HG02981 (cell line): ENCODE results near the gene ZSCAN22.
A peak's percentile ranks its signal among the peaks of the same experiment; 100 is the strongest.
"Not testable (repeated sequence)": the region's sequence is repeated elsewhere in the genome, so short reads cannot be mapped to it uniquely, and the experiment has no call there.

Source experiments
- ATAC-seq: cut with Tn5 transposase; IDR thresholded peaks from one replicate; pipeline ENCODE4 v1.9.1; 2021; ENCODE audit warnings: mild to moderate bottlenecking, moderate library complexity; ENCODE audit not compliant: unreplicated experiment

The ZSCAN22 gene

DNA sequence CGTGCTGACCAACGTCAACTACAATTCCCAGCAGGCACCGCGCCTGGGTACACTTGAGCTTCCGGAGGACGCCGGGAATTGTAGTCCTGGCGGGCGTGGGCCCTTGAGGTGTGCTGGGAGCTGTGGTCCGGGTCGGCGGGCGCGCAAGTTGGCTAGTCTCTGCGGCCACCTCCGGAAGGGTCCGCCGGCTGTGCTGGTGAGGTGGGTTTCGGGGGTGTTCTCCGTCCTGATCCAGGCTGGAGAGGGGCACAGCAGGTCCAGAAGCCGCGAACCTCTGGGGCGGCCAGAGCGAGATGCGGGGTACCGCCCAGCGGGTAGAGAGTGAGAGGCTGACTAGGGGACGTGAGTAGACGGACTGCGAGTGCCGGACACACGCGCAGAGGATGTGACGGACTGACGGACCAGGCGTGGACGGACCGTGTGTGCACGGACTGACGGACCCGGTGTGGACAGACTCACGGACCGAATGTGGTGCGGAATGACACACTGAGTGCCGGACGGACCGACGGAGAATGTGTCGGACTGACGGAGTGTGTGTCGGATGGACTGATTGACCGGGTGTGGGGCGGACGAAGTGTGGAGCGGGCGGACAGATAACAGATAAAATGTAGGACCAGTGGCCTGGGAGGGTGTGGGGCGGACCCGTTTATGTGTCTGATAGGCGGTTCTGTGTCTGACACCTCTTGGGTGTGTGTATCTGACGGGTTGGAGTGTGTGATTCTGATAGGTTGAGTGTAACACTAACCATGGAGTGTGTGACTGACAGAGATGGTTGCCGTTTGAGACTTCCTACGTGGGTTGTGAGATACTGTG lies at the start of gene ZSCAN22:
TSS of gene ZSCAN22 (plus strand) at position 81 of the 813 bp plus-strand sequence. CDS start 7,809 bp downstream, outside the sequence.
- peak; percentile 84 for ATAC-seq

DNA sequence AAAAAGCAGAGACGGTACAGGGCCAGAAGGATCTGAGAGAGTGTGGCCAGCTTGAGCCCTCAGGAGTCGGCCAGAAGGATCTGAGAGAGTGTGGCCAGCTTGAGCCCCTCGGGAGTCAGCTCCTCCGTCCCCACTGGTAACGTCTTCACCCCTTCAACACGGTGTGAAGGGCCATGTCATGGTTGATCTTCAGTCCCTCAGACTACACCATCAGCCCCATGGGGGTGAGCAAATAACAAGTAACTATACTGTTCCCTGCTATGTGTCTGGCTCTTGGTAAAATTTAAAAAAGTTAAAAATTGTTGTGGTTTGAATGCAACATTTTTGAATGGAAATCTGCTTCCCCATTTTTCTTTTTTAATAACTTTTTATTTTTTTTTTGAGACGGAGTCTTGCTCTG lies 49.6 kb upstream of the ZSCAN22 start:
- ATAC-seq = no peak

DNA sequence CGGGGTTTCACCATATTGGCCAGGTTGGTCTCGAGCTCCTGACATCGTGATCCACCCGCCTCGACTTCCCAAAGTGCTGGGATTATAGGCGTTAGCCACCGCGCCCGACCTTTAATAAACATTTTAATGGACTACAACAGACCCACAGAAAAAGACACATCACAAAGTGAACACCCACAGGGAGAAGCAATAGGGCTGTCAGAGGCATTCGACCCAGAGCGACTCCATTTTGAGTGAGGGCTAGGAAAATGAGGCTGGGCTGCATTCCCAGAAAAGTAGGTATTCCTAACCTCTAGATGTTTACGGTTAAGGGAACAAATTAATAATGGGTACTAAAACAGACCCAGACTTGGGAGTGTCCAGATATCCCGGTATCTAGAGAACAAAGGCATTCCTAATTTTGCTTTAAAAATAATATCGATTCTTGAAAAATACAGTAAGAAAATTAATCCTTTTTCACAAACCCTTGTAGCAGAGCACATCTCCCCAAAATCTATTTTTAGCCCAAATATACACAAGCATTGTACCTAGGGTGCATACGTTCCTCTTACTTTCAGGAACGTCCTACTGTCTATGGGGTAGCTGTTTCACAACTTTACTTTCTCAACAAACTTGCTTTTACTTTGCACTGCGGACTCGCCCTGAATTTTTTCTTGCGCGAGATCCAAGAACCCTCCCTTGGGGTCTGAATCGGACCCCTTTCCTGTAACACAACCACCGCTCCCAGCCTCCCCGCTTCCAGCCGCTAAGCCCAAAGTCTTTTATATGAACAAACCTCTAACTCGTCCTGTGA lies 48.9 kb upstream of the ZSCAN22 start:
- no peak for ATAC-seq

- ATAC-seq = peak; percentile 95
Observed at GRCh38 chr19:58278541-58279041, 48.2 kb upstream of the ZSCAN22 start, which contains the start of gene ZNF8. Gene ZNF8 (plus strand): TSS chr19:58278955. CDS start chr19:58279082, 127 bp downstream.

DNA sequence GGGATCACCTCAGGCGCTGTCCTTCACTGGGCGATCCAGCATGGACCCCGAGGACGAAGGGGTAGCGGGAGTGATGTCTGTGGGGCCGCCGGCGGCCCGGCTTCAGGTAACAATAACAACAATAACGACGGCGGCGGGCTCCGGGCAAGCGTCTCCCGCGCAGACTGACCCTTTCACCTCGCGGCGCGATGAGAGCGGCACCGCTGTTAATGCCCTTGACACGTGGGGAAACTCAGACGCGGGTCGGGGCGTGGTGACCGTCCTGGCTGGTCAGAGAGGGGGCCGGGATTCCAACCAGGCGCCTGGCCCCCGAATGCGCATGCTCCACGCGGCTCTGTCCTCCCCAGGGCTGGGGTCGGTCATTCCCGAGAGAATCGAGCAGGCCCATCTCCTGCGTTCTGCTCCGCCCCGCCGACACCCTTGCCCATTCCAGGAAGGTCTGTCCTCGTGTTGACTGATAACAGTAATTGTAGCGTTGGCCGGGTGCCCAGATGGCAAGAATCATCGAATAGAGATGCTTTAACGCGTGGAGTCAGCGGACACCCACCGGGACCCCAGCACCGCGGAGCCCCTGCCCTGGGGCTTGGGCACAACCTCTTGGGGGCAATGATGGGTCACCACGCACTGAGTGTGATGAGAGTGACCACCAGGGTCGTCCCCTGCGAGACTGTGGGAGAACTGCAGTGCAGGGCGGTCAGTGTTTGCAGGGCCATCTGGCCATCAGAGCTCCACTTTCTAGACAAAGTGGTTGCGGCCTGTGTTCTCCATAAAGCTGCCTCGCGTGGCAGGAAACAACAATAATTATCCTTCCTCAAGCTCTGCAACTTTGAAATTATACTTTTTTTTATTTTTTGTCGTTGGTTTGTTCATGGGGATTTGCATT lies 47.5 kb upstream of the ZSCAN22 start:
- peak; percentile 3 for ATAC-seq

DNA sequence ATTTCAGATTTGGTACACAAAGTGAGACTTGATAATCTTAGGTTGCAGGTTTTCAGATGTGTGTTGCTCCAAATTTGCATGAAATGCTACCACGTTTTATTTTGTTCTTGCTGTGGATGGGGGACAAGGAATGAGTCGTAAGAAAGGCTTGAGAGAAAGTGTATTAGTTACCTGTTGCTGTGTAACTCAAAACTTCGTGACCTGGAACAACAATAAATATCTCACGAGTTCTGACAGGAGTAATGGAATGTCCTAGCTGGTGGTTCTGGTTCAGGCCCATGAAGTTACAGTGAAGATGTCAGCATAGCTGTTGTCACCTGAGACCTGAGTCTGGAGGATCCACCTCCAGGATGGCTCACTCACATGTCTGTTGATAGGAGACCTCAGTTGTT lies 46.9 kb upstream of the ZSCAN22 start:
- no peak for ATAC-seq

- ATAC-seq = no peak
Observed at GRCh38 chr19:58284199-58284598, 42.6 kb upstream of the ZSCAN22 start.

DNA sequence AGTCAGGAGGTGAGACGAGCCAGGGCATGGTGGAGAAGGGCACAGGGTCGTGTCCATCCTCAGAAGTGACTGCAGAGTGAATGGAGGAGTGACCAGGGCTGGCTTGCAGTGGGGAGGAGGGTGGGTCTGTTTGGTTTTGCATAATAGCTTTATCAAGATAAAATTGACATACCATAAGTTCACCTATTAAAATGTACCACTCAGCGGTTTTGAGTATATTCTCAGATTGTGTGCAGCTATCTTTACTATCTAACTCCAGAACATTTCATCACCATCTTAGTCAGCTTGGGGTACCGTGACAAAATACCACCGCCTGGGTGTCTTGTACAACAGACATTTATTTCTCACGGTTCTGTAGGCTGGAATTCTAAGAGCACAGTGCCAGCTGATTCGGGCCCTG lies 34.9 kb upstream of the ZSCAN22 start:
- no peak for ATAC-seq

GRCh38 chr19:58294743-58295374 lies 31.9 kb upstream of the ZSCAN22 start:
- no peak for ATAC-seq

GRCh38 chr19:58296104-58296503 lies 30.7 kb upstream of the ZSCAN22 start:
- no peak for ATAC-seq

- no peak for ATAC-seq
Observed at GRCh38 chr19:58300620-58301019, 26.2 kb upstream of the ZSCAN22 start.

DNA sequence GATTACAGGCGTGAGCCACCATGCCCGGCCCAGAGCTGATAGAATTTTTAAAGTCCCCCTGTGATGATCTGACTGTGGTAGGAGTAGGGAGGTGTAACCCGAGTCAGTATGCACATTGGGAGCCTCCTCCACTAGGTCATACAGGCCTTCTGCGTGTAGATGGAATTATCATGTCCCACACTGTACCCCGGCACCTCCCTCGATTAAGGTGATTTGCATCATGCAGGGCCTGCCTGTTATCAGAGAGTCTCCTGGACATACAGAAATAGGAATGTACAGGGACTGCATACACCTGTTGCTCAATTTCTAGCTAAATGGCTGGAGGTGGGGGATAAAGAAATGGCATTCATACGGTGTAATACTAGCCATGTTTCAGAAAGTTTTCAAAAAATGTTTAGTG lies 22.5 kb upstream of the ZSCAN22 start:
- no peak for ATAC-seq

DNA sequence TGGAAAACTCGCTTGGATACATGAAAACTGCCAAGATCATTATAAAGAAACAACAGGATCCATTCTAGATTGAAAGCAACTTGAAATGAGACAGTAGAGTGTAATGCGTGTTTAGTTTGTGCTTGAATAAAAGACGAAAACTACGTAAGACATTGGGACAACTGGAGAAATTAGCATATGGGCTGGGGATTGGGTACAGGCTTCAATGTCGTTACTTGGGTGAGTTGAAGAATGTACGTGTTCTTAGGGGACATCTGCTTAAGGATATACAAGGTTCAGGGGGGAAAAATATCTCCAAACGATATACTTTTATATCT lies 22.1 kb upstream of the ZSCAN22 start:
- no peak for ATAC-seq

DNA sequence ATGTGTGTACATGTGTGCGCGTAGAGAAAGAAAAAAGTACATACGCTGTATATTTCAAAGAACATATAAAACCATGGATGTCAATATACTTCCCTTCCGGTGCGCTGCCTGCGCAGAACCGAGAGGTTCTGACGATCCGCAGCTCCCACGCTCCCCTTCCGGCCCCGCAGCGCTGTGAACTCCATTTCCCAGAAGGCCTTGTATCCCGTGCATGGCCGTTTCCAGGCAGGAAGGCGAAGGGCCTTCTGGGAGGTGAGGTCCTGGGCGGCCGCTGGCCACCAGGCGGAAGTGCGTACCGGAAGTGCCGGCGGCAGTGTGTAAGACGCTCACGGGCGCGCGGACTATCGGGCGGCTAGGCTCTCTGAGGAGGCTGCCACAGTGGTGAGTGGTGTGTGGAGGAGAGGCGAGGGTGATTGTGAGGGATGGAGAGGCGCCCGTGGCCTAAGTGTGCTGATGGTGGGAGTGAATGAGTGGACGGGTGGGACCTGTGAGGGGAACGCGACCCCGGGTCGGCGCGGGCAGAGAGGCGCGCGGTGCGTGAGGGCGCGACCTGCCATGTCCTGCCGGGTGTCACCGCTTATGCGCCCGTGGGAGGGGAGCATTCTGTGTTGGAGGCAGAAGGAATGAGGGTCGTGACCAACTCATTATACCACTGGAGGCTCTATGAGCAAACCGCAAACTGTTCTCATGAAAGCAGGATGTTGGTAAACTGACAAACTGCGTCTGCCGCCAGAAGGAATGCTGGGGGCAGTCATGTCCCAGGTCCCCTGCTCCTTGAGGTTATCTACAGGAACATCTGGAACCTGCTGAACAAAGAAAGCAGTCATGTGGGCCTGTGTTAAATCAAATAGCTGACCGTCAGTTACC lies 21.5 kb upstream of the ZSCAN22 start, which contains the start of gene ERVK3-1:
TSS of gene ERVK3-1 (plus strand) at position 313 of the 867 bp plus-strand sequence. CDS start 6,792 bp downstream, outside the sequence.
- peak; percentile 96 for ATAC-seq

- ATAC-seq = no peak
Observed at GRCh38 chr19:58305932-58306323, 20.9 kb upstream of the ZSCAN22 start.

- no peak for ATAC-seq
Observed at GRCh38 chr19:58307736-58308135, 19.1 kb upstream of the ZSCAN22 start.

GRCh38 chr19:58310685-58311084 lies 16.1 kb upstream of the ZSCAN22 start:
- not testable (repeated sequence) for ATAC-seq

- ATAC-seq = no peak
Observed at GRCh38 chr19:58311345-58311865, 15.4 kb upstream of the ZSCAN22 start.

- no peak for ATAC-seq
Observed at GRCh38 chr19:58315580-58315979, 11.2 kb upstream of the ZSCAN22 start.
